Measurements from ENCODE around the gene POLDIP2. TPM values are rescaled to one million over a fixed set of nuclear protein-coding genes. Genes with fewer than 3 reads are reported as not detected.

POLDIP2 gene
- total RNA-seq, 1 donor from 2014 or later: 78.2 TPM

DNA sequence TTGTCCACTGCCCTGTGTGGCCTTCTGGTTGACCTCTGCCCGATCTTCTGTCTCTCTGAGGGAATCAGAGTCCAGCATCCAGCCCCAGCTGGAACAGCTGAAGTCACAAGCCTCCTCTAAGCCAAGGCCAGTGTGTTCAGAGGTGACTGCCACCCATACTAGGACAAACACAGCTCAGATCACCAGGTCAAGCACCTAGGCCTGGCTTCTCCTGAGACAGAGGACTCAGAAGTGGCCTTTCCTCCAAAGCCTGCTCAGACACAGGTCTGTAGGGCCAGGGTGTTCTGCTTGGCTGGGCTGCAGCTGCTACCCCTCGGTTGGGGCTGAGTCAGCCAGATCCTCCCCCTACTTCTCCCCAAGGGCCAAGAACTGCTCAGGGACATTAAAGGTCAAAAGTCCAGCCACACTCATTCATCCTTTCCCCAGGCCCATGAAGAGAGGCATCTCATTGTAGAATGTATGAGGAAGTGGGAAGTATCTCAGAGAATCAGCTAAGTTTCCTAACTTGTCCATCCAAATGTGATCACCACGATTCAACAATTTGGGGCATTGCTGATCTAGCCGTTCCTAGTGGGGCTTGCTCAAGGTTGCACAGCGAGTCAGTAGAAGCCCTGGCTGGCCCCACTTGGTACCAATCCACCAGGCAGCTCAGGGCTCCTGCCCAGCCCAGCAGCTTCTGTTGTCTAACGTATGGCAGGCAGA is 41.1 kb upstream of the POLDIP2 start:
- Mint-ChIP-seq H3K27me3 (ENCODE audit: low read depth) (no peaks in the 10 kb centered on the region), H3K9me3 (no peaks in the 10 kb centered on the region), H3K27ac (ENCODE audit: unreplicated experiment) (peak overlapping the region; percentile 76), H3K4me3 (peak overlapping the region; percentile 40), H3K36me3 (ENCODE audit: low read depth) (peaks cover 8% of the 10 kb centered on the region), H3K4me1 (peaks cover 12% of the 10 kb centered on the region)
- TF ChIP-seq CTCF (conservative IDR thresholded peaks at IDR 0.05): no peak
- DNase-seq (ENCODE audit: low read depth, low spot score): no peak

DNA sequence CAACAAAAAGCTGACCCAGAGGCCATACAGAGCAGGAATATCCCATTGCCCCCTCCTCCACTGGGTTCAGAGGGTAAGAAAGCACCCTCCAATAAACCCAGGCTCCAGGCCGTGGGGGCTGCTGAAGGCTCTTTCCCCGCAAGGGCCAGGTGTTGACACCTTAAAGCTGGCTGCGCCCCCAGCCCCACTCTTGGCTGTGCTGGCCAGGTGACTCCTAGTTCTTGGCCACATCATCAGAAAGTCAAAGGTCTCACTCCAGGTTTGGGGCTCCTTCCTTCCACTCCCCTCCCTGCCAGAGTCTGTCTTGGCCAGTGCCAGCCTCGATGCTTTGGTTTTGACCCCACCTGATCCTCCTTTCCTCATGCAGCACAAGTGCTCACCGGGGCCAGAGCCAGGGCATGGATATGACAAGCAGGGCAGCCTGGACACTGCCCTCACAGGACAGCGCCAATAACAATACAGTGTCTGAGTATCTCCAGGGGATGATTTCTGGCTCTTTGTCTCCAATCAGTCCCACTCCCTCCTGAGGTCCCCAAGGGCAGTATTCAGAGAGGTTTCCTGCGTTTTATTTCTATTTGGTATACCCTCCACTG is 40.5 kb upstream of the POLDIP2 start:
- peak overlapping the region; percentile 76 for H3K27ac Mint-ChIP-seq (ENCODE audit: unreplicated experiment)
- no peak for DNase-seq (ENCODE audit: low read depth, low spot score)
- peaks cover 8% of the 10 kb centered on the region for H3K36me3 Mint-ChIP-seq (ENCODE audit: low read depth)
- no peaks in the 10 kb centered on the region for H3K9me3 Mint-ChIP-seq
- H3K27me3 Mint-ChIP-seq (ENCODE audit: low read depth): no peaks in the 10 kb centered on the region
- no peak for TF ChIP-seq CTCF (conservative IDR thresholded peaks at IDR 0.05)
- peaks cover 12% of the 10 kb centered on the region for H3K4me1 Mint-ChIP-seq
- peak overlapping the region; percentile 40 for H3K4me3 Mint-ChIP-seq

GRCh38 chr17:28397275-28397674 is 39.9 kb upstream of the POLDIP2 start:
- H3K4me3 Mint-ChIP-seq: no peak overlapping the region
- H3K4me1 Mint-ChIP-seq: peaks cover 12% of the 10 kb centered on the region
- H3K27ac Mint-ChIP-seq (ENCODE audit: unreplicated experiment): no peak overlapping the region
- TF ChIP-seq CTCF (conservative IDR thresholded peaks at IDR 0.05): no peak
- H3K9me3 Mint-ChIP-seq: no peaks in the 10 kb centered on the region
- no peaks in the 10 kb centered on the region for H3K27me3 Mint-ChIP-seq (ENCODE audit: low read depth)
- H3K36me3 Mint-ChIP-seq (ENCODE audit: low read depth): peaks cover 8% of the 10 kb centered on the region
- no peak for DNase-seq (ENCODE audit: low read depth, low spot score)

GRCh38 chr17:28396635-28397239 is 39.4 kb upstream of the POLDIP2 start:
- Mint-ChIP-seq H3K4me1 (peaks cover 12% of the 10 kb centered on the region), H3K9me3 (no peaks in the 10 kb centered on the region), H3K27ac (ENCODE audit: unreplicated experiment) (no peak overlapping the region), H3K27me3 (ENCODE audit: low read depth) (no peaks in the 10 kb centered on the region), H3K36me3 (ENCODE audit: low read depth) (peaks cover 8% of the 10 kb centered on the region), H3K4me3 (no peak overlapping the region)
- DNase-seq (ENCODE audit: low read depth, low spot score): no peak
- no peak for TF ChIP-seq CTCF (conservative IDR thresholded peaks at IDR 0.05)

- Mint-ChIP-seq H3K9me3 (no peaks in the 10 kb centered on the region), H3K4me3 (no peak overlapping the region), H3K27me3 (ENCODE audit: low read depth) (no peaks in the 10 kb centered on the region), H3K36me3 (ENCODE audit: low read depth) (peaks cover 10% of the 10 kb centered on the region), H3K27ac (ENCODE audit: unreplicated experiment) (no peak overlapping the region), H3K4me1 (peaks cover 16% of the 10 kb centered on the region)
- DNase-seq (ENCODE audit: low read depth, low spot score): no peak
- TF ChIP-seq CTCF (conservative IDR thresholded peaks at IDR 0.05): no peak
Measured at GRCh38 chr17:28395968-28396367, 38.6 kb upstream of the POLDIP2 start.
